Calu3 (cell line): Measurements from ENCODE around the gene ZC3H12A. TPM values are rescaled to one million over a fixed set of nuclear protein-coding genes. Genes with fewer than 3 reads are reported as not detected.

Source experiments
- BruUV-seq: library from RNA; stranded (reverse); fragments of 400-500 nt; replicated peaks from 2 replicates; lab custom pipeline; 2021; lab: Mats Ljungman, UMichigan
- CTCF ChIA-PET: fragments of 300-600 bp; sonication (Branson Sonifier 250); formaldehyde crosslinking; loops from one replicate; lab custom pipeline; 2022; ENCODE audit warnings: antibody characterized with exemption; lab: Charles Lee
- DNase-seq: peaks from one replicate; pipeline ENCODE4 v3.0.0; 2022
- H3K27ac Mint-ChIP-seq: one replicate; pipeline ENCODE4 v1.8.0; 2022; ENCODE audit warnings: mixed read lengths; ENCODE audit not compliant: unreplicated experiment
- H3K27me3 Mint-ChIP-seq: one replicate; pipeline ENCODE4 v1.8.0; 2022; ENCODE audit warnings: mixed read lengths; ENCODE audit not compliant: unreplicated experiment
- H3K36me3 Mint-ChIP-seq: one replicate; pipeline ENCODE4 v1.8.0; 2022; ENCODE audit warnings: mild to moderate bottlenecking, moderate library complexity, mixed read lengths; ENCODE audit not compliant: insufficient read depth, unreplicated experiment
- H3K4me1 Mint-ChIP-seq: one replicate; pipeline ENCODE4 v1.8.0; 2022; ENCODE audit warnings: mild to moderate bottlenecking, low read depth, mixed read lengths; ENCODE audit not compliant: unreplicated experiment
- H3K4me3 Mint-ChIP-seq: one replicate; pipeline ENCODE4 v1.8.0; 2022; ENCODE audit warnings: mild to moderate bottlenecking, low read depth, moderate library complexity, mixed read lengths; ENCODE audit not compliant: unreplicated experiment
- H3K9me3 Mint-ChIP-seq: one replicate; pipeline ENCODE4 v1.8.0; 2022; ENCODE audit warnings: low read depth, mixed read lengths; ENCODE audit not compliant: unreplicated experiment
- intact Hi-C: fragments of 100-400 bp; cut with micrococcal nuclease; formaldehyde crosslinking; loops from one replicate; pipeline ENCODE4 v1.10.0; 2022; ENCODE audit not compliant: unreplicated experiment
- total RNA-seq: library from RNA; stranded (reverse); gene quantifications from 2 replicates; pipeline ENCODE4 v1.2.3, GENCODE V29; 2022
- TF ChIP-seq, protein P1 (sequence below): fragments of 200-600 bp; IDR thresholded peaks from one replicate; pipeline ENCODE4 v1.8.0; 2022; ENCODE audit warnings: antibody characterized with exemption; ENCODE audit not compliant: unreplicated experiment

Gene ZC3H12A
- total RNA-seq, 1 experiment from 2014 or later, result 94.1 TPM

DNA sequence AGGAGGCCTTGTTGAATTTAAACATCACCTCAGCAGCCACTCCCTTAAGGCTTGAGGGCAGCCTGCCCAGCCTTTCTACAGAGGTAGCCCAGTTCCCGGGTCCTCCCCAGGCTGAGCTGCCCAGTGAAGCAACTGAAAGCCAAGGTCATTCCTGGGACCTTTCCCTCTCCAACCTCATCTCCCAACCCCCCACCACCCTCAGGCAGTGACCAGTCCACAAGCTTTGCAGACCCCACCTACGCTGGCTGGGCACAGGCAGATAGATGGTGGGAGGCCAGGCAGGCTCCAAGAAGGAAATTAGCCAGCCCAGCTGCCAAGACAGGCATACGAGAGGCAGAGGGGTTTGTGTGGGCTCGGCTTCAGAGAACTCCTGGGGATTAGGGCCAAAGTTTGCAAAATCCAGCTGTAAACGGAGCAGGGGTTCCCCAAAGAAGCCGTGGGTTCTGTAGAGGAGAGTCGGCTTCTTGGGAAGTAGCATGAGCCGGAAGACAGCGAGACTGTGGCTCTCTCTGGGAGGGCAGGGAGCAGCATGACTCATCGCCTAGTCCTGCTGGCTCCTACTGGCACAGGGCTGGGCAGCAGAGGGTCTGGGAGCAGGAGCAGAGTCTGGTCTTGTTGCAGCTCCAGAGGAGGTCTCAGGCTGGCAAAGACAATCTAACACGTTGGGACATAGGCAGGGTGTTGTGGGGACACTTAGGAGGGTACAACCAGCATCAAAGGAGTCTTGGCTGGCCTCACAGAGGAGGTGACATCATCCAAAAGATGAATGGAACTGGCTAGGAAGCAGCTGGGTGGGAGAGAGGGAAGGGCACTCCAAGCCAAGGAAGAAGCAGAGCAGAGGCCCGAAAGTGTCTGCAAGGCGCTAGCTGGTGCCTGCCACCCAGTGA lies 2.8 kb upstream of the ZC3H12A start:
- Mint-ChIP-seq H3K9me3 (no peaks in the 10 kb centered on the region), H3K36me3 (peaks cover 76% of the 10 kb centered on the region), H3K4me1 (peaks cover 32% of the 10 kb centered on the region), H3K27me3 (no peaks in the 10 kb centered on the region), H3K4me3 (peak overlapping the region; percentile 90), H3K27ac (peak overlapping the region; percentile 99)
- no TSS peak for BruUV-seq
- peak; percentile 85 for DNase-seq
- CTCF ChIA-PET, result interaction anchor here (1.0 to 5.3 kb wide), 2 partner anchors 13 to 15 kb away, joined by 5 to 36 read pairs; no protein-coding TSS in a partner anchor
- TF ChIP-seq, protein P1, sequence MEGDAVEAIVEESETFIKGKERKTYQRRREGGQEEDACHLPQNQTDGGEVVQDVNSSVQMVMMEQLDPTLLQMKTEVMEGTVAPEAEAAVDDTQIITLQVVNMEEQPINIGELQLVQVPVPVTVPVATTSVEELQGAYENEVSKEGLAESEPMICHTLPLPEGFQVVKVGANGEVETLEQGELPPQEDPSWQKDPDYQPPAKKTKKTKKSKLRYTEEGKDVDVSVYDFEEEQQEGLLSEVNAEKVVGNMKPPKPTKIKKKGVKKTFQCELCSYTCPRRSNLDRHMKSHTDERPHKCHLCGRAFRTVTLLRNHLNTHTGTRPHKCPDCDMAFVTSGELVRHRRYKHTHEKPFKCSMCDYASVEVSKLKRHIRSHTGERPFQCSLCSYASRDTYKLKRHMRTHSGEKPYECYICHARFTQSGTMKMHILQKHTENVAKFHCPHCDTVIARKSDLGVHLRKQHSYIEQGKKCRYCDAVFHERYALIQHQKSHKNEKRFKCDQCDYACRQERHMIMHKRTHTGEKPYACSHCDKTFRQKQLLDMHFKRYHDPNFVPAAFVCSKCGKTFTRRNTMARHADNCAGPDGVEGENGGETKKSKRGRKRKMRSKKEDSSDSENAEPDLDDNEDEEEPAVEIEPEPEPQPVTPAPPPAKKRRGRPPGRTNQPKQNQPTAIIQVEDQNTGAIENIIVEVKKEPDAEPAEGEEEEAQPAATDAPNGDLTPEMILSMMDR, result no peak
- intact Hi-C loops, result loop anchor here (2.0 kb wide), 1 partner anchor 15 kb away; no protein-coding TSS in a partner anchor

DNA sequence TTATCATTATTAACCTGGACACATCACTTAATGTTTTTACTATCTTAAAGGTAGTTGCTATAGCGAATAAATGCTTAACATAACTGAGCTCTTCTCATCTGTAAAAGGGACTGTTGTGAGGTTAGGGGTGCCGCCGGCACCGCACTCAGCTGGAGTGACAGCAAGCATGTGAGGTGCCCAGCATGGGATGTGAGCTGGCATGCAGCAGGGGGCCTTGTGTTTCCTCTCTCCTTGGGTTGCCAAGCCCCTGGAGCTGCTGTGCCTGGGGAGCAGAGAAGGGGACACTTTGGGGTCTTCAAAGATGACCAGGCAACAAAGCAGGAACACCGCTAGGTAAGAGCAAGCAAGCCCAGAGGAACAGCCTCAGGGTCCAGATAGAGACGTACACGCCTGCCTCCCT lies 2.1 kb upstream of the ZC3H12A start:
- CTCF ChIA-PET, result interaction anchor here (0.6 to 5.3 kb wide), 3 partner anchors 14 to 535 kb away, joined by 3 to 36 read pairs (median 5); no protein-coding TSS in a partner anchor
- Mint-ChIP-seq H3K27me3 (no peaks in the 10 kb centered on the region), H3K36me3 (peaks cover 83% of the 10 kb centered on the region), H3K4me3 (peak overlapping the region; percentile 90), H3K27ac (peak overlapping the region; percentile 99), H3K4me1 (peaks cover 32% of the 10 kb centered on the region), H3K9me3 (no peaks in the 10 kb centered on the region)
- DNase-seq, result no peak
- intact Hi-C loops, result no loop called here
- no TSS peak for BruUV-seq
- TF ChIP-seq, protein P1, result no peak

DNA sequence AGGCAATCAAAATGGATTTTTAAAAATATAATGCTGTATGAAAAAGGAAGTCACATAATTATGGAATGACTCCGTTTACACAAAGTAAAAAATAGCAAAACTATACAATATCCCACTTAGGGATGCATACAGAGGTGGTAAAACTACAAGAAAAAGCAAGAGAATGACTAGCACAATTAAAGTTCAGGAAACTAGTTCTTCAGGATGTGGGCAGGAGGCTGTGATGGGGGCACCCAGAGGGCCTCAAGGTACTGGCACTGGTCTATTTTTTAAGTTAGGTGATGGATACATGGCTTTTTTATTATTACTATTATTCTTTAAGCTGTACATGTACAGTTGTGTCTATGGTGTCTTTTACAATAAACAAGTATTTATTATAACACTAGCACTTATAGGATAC lies 1.4 kb upstream of the ZC3H12A start:
- Mint-ChIP-seq H3K9me3 (no peaks in the 10 kb centered on the region), H3K27me3 (no peaks in the 10 kb centered on the region), H3K36me3 (peaks cover 89% of the 10 kb centered on the region), H3K27ac (peak overlapping the region; percentile 99), H3K4me3 (peak overlapping the region; percentile 90), H3K4me1 (peaks cover 32% of the 10 kb centered on the region)
- BruUV-seq, result no TSS peak
- TF ChIP-seq, protein P1, result no peak
- intact Hi-C loops, result no loop called here
- DNase-seq, result no peak
- CTCF ChIA-PET, result interaction anchor here (0.9 to 5.3 kb wide), 3 partner anchors 14 to 15 kb away, joined by 3 to 36 read pairs (median 5); no protein-coding TSS in a partner anchor

DNA sequence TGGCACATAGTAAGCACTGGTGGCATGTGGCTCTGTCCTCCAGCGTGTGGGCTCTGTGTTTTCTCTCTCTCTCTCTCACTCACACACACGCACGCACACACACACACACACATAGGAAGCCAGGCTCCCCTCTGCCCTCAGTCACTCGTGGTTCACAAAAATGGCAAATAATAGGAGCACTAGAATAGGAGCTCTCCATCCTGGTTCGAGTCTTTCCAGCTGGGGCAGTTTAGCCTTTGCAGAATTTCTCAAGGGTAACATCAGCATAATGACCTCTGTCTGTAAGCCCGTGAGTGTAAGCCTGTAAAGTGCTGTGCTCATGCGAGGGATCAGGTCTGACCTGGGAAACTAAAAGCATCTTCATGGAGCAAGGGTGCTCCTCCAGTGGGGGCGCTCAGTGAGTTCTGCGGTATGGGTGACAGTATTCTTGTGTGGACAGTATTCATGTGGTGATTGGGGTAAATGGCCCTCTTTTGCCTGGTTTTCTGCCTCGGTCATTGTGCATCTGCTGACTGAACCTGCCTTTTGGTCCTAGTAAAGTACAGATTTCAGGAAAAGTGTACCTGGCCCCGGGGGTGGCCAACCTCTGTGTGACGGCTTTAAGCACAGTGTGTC lies 842 bp upstream of the ZC3H12A start:
- H3K4me1 Mint-ChIP-seq, result peaks cover 32% of the 10 kb centered on the region
- peak overlapping the region; percentile 90 for H3K4me3 Mint-ChIP-seq
- CTCF ChIA-PET, result interaction anchor here (0.6 to 5.3 kb wide), 3 partner anchors 11 to 15 kb away, joined by 3 to 36 read pairs (median 3); no protein-coding TSS in a partner anchor
- no peaks in the 10 kb centered on the region for H3K27me3 Mint-ChIP-seq
- TF ChIP-seq, protein P1, result no peak
- H3K9me3 Mint-ChIP-seq, result no peaks in the 10 kb centered on the region
- DNase-seq, result peak; percentile 33
- H3K27ac Mint-ChIP-seq, result peak overlapping the region; percentile 99
- intact Hi-C loops, result no loop called here
- H3K36me3 Mint-ChIP-seq, result peaks cover 90% of the 10 kb centered on the region
- TSS peak; percentile 21 for BruUV-seq
